A549 (cell line): ENCODE results near the gene SKAP1. TPM values are rescaled to one million over a fixed set of nuclear protein-coding genes. Genes with fewer than 3 reads are reported as not detected.
"Not testable (repeated sequence)": the region's sequence is repeated elsewhere in the genome, so short reads cannot be mapped to it uniquely, and the experiment has no call there.

ENCODE experiments used
- ATAC-seq, 2 experiments: fragments of 200-7000 bp in 1 of 2; fragments of >200 bp in 1 of 2; cut with Nextera tagmentation in 1 of 2; cut with Tn5 transposase in 1 of 2; 3 replicates each; pipeline versions ENCODE4 v1.8.0 to v1.9.1; 2018 to 2020; ENCODE audit warnings: mild to moderate bottlenecking in 1 of 2, moderate library complexity in 1 of 2
- CTCF ChIA-PET: fragments of 300-600 bp; sonication (Branson Sonifier 250); formaldehyde crosslinking; extraction: SDS; loops from one replicate; lab custom pipeline; 2021; ENCODE audit warnings: antibody characterized with exemption, inconsistent platforms; lab: Yijun Ruan, JAX
- POLR2A ChIA-PET: fragments of 350-600 bp; formaldehyde crosslinking; extraction: SDS; loops from one replicate; lab custom pipeline; 2021; ENCODE audit warnings: antibody characterized with exemption, inconsistent platforms; lab: Yijun Ruan, JAX
- DNase-seq, 2 experiments: peaks; one replicate each; pipeline versions ENCODE4 v3.0.0 to v3.0.0-alpha.2; 2011 to 2016; ENCODE audit warnings: low read depth in 1 of 2, low spot score in 1 of 2
- FAIRE-seq: peaks from 2 replicates; lab custom pipeline; 2011; peaks lifted over from hg19 to GRCh38; lab: Jason Lieb, UNC
- H3K27ac ChIP-seq, 2 experiments: fragments of >200 bp; sonication (Bioruptor Twin); formaldehyde crosslinking; 3 replicates each; pipeline ENCODE4 v1.5.1; 2016 to 2017
- H3K4me1 ChIP-seq: fragments of >200 bp; sonication (Bioruptor Twin); formaldehyde crosslinking; 3 replicates; pipeline ENCODE4 v1.6.1; 2016
- H3K4me2 ChIP-seq: fragments of >200 bp; sonication (Bioruptor Twin); formaldehyde crosslinking; 3 replicates; pipeline ENCODE4 v1.6.1; 2016
- H3K4me3 ChIP-seq: fragments of >200 bp; sonication (Bioruptor Twin); formaldehyde crosslinking; 3 replicates; pipeline ENCODE4 v1.5.1; 2016
- H3K9me3 ChIP-seq: fragments of >200 bp; sonication (Bioruptor Twin); formaldehyde crosslinking; 3 replicates; pipeline ENCODE4 v1.6.1; 2016
- ATOH8 ChIP-seq: fragments of 250-450 bp; sonication (Bioruptor Pico); IDR thresholded peaks from 2 replicates; pipeline ENCODE4 v1.5.0; 2020; ENCODE audit warnings: low read depth, mild to moderate bottlenecking, moderate library complexity
- CEBPB ChIP-seq, 2 experiments: fragments of >200 bp in 1 of 2; sonication (Bioruptor Twin) in 1 of 2; formaldehyde crosslinking in 1 of 2; IDR thresholded peaks; 2 replicates each; pipeline ENCODE4 v1.6.1; 2012 to 2016
- CHD2 ChIP-seq: fragments of 150-350 bp; IDR thresholded peaks from 2 replicates; pipeline ENCODE4 v1.6.1; 2014; ENCODE audit warnings: low read length; ENCODE audit not compliant: partially characterized antibody
- CHD4 ChIP-seq: fragments of 200-600 bp; sonication (generic); IDR thresholded peaks from 2 replicates; pipeline ENCODE4 v1.6.1; 2016; ENCODE audit warnings: antibody characterized with exemption, mild to moderate bottlenecking, borderline replicate concordance
- EHF ChIP-seq: fragments of 250-450 bp; sonication (Bioruptor Pico); IDR thresholded peaks from 2 replicates; pipeline ENCODE4 v1.5.0; 2020; ENCODE audit warnings: mild to moderate bottlenecking
- EHMT2 ChIP-seq: fragments of 200-600 bp; sonication (generic); IDR thresholded peaks from 2 replicates; pipeline ENCODE4 v1.6.1; 2016; ENCODE audit warnings: antibody characterized with exemption, low read depth, mild to moderate bottlenecking, moderate library complexity
- HEYL ChIP-seq: fragments of 250-450 bp; sonication (Bioruptor Pico); IDR thresholded peaks from 2 replicates; pipeline ENCODE4 v1.8.0; 2021; ENCODE audit warnings: mild to moderate bottlenecking, moderate library complexity
- HMGXB4 ChIP-seq: fragments of 250-450 bp; sonication (Bioruptor Pico); IDR thresholded peaks from 2 replicates; pipeline ENCODE4 v1.5.0; 2021; ENCODE audit warnings: mild to moderate bottlenecking, moderate library complexity, borderline replicate concordance
- HOXB5 ChIP-seq: fragments of 250-450 bp; sonication (Bioruptor Pico); IDR thresholded peaks from 2 replicates; pipeline ENCODE4 v1.5.0; 2020; ENCODE audit warnings: mild to moderate bottlenecking, moderate library complexity
- JUN ChIP-seq, 2 experiments: fragments of >200 bp; sonication (Bioruptor Twin); formaldehyde crosslinking; IDR thresholded peaks; 2 replicates in 1 of 2; 3 replicates in 1 of 2; pipeline ENCODE4 v1.6.1; 2016 to 2017
- MAX ChIP-seq: IDR thresholded peaks from 2 replicates; pipeline ENCODE4 v1.6.1; 2012
- MAZ ChIP-seq: fragments of 150-350 bp; IDR thresholded peaks from 2 replicates; pipeline ENCODE4 v1.6.1; 2014; ENCODE audit warnings: antibody characterized with exemption, low read depth, low read length, borderline replicate concordance
- NFE2L2 ChIP-seq: fragments of 150-350 bp; conservative IDR thresholded peaks from 2 replicates; pipeline ENCODE4 v1.6.1; 2014; ENCODE audit warnings: low read length
- NR3C1 ChIP-seq: fragments of >200 bp; sonication (Bioruptor Twin); formaldehyde crosslinking; IDR thresholded peaks from 3 replicates; pipeline ENCODE4 v1.6.1; 2017
- RARB ChIP-seq: fragments of 250-450 bp; sonication (Bioruptor Pico); IDR thresholded peaks from 2 replicates; pipeline ENCODE4 v1.8.0; 2021; ENCODE audit warnings: mild to moderate bottlenecking, moderate library complexity
- USF2 ChIP-seq: fragments of 450-650 bp; IDR thresholded peaks from 2 replicates; pipeline ENCODE4 v1.6.1; 2014; ENCODE audit warnings: antibody characterized with exemption
- ZFP36 ChIP-seq: fragments of 450-650 bp; IDR thresholded peaks from 2 replicates; pipeline ENCODE4 v1.6.1; 2014; ENCODE audit warnings: borderline replicate concordance; ENCODE audit not compliant: partially characterized antibody
- ZSCAN20 ChIP-seq: fragments of 250-450 bp; sonication (Bioruptor Pico); IDR thresholded peaks from 2 replicates; pipeline ENCODE4 v1.8.0; 2022; ENCODE audit warnings: mild to moderate bottlenecking, moderate library complexity
- WGBS: methylation state at CpG from one replicate; pipeline ENCODE4 v1.1.6; 2017; ENCODE audit errors: missing lambda C conversion rate; 5-methylcytosine and 5-hydroxymethylcytosine counted together
- polyA plus RNA-seq, 4 experiments: library from polyadenylated mRNA; depleted of rRNA in 3 of 4; stranded (reverse); fragments of >200 nt; fragmentation: RNase III in 1 of 4; extraction: RNeasy Plus Mini Kit Qiagen cat#74134 plus additional on column Dnase treatment in 1 of 4; gene quantifications; 2 replicates in 3 of 4; 3 replicates in 1 of 4; pipeline ENCODE4 v1.2.3, GENCODE V29; 2011 to 2017
- TF ChIP-seq, protein P1 (sequence below): IDR thresholded peaks from 2 replicates; pipeline ENCODE4 v1.6.1; 2012

The SKAP1 gene
- polyA plus RNA-seq, 2 of the 4 experiments (the other 2 are of a cell fraction) = 0.14 to 0.78 TPM

DNA sequence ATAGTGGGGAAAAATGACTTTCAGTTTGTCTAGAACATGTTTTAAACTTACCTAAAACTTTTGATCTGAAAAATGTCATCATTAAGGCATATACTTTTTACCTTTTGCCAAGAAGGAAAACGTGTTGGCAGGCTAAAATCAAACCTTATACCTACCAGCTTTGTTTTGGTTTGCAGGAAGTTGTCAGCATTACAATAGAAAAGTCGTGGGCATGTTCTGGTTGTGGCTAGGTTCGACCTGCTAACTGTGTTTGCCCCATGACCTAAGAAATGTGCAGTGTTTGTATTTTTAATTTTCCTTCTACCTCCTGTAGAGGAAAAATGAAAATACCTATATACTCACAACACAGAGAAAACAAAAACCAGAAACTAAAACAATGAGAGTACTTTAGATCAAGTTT is 13.0 kb downstream of the SKAP1 start:
- 15% methylated on average over 3 of the region's 3 CpGs for WGBS
- FAIRE-seq (no peak), DNase-seq (no peak), ATAC-seq (no peak)
- H3K4me1 ChIP-seq = no peaks in the 10 kb centered on the region
- H3K27ac ChIP-seq = no peak overlapping the region
- ChIA-PET CTCF (no interaction called here), POLR2A (no interaction called here)
- H3K9me3 ChIP-seq = no peaks in the 10 kb centered on the region
- TF ChIP-seq CEBPB (IDR thresholded peaks at IDR 0.05) (no peak), JUN (IDR thresholded peaks at IDR 0.05) (no peak)
- no peak overlapping the region for H3K4me2 ChIP-seq
- no peak overlapping the region for H3K4me3 ChIP-seq

DNA sequence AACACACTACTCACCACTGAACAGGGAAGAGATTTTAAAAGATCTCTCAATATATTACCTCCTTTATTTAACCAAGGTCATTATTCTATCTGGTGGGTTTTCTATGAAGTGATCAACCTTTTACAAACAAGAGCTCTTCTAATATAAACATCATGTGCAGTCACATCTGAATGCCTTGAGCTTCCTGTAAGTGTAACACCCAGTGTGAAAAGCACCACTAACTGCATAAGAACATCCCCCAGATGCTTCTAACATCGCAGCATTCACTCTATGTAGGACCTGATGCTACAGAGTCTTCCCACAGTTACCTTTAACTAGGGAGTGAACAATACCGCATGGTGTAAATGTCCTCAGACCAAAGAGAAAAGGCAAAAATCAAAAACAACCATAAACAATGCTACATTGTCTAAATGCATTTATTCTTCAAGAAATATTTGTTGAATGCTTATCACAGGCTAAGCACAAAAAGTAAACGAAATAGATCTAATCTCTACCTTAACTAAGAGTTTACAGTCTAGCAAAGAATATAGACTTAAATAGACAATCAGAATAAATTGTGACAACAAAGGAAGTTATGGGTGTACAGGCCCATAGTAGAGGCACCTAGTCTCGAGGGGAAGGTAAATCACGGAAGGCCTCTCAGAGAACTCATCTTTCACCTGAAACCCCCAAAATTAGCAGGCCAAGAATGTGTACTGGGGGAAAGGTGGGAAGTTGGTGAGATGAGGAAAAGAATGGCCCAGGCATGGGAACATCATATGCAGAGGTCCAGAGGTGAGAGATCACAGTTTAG is 16.2 kb downstream of the SKAP1 start:
- WGBS = 70% methylated on average over 5 of the region's 5 CpGs
- no peak for DNase-seq
- Histone ChIP-seq H3K4me2 (no peak overlapping the region), H3K9me3 (no peaks in the 10 kb centered on the region), H3K4me1 (no peaks in the 10 kb centered on the region), H3K27ac (no peak overlapping the region), H3K4me3 (no peak overlapping the region)
- no peak for FAIRE-seq
- ATAC-seq = no peak
- ChIA-PET POLR2A (no interaction called here), CTCF (interaction anchor here (0.7 to 1.5 kb wide), 4 partner anchors 20 to 79 kb away, joined by 3 read pairs; no protein-coding TSS in a partner anchor)
- TF ChIP-seq MAZ (no peak), HEYL (CRISPR knock-in tag) (no peak), JUN (IDR thresholded peaks at IDR 0.05) (no peak), NR3C1 (no peak), ZSCAN20 (no peak), RARB (CRISPR knock-in tag) (no peak), ATOH8 (CRISPR knock-in tag) (no peak), ZFP36 (no peak), USF2 (no peak), HMGXB4 (no peak), MAX (no peak), HOXB5 (CRISPR knock-in tag) (no peak), NFE2L2 (no peak), EHMT2 (no peak)
- TF ChIP-seq, protein P1, sequence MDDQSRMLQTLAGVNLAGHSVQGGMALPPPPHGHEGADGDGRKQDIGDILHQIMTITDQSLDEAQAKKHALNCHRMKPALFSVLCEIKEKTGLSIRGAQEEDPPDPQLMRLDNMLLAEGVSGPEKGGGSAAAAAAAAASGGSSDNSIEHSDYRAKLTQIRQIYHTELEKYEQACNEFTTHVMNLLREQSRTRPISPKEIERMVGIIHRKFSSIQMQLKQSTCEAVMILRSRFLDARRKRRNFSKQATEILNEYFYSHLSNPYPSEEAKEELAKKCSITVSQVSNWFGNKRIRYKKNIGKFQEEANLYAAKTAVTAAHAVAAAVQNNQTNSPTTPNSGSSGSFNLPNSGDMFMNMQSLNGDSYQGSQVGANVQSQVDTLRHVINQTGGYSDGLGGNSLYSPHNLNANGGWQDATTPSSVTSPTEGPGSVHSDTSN = no peak

GRCh38 chr17:48412841-48413240 is 17.2 kb downstream of the SKAP1 start:
- H3K27ac ChIP-seq = no peak overlapping the region
- H3K4me3 ChIP-seq = no peak overlapping the region
- no peaks in the 10 kb centered on the region for H3K4me1 ChIP-seq
- no peaks in the 10 kb centered on the region for H3K9me3 ChIP-seq
- FAIRE-seq (no peak), DNase-seq (no peak), ATAC-seq (no peak)
- ChIA-PET CTCF (interaction anchor here (1.1 to 1.5 kb wide), 2 partner anchors 19 to 80 kb away, joined by 3 read pairs; no protein-coding TSS in a partner anchor), POLR2A (interaction anchor here (0.5 to 0.7 kb wide), 2 partner anchors 9 to 196 kb away, joined by 3 to 7 read pairs; no protein-coding TSS in a partner anchor)
- TF ChIP-seq EHF (CRISPR knock-in tag) (no peak), CHD4 (no peak), CHD2 (no peak)
- no peak overlapping the region for H3K4me2 ChIP-seq
- 65% methylated on average over 1 of the region's 1 CpG for WGBS

DNA sequence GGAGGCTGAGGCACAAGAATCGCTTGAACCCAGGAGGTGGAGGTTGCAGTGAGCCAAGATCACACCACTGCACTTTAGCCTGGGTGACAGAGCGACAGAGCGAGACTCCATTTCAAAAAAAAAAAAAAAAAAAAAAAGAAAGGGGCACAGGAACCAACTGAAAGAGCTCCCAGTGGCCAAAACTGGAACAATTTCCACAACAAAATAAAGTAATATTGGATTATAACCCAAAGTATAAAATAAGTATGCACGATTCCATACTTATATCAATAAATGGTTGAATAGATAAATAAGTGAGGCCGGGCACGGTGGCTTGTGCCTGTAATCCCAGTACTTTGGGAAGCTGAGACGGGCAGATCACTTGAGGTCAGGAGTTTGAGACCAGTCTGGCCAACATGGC is 19.2 kb downstream of the SKAP1 start:
- ATAC-seq, H3K4me1 ChIP-seq, H3K4me3 ChIP-seq, H3K4me2 ChIP-seq, H3K27ac ChIP-seq, DNase-seq, POLR2A ChIA-PET, FAIRE-seq, H3K9me3 ChIP-seq: not testable (repeated sequence)
- 89% methylated on average over 7 of the region's 7 CpGs for WGBS
- CTCF ChIA-PET = interaction anchor here (1.3 kb wide), 1 partner anchor 46 kb away, joined by 4 read pairs; no protein-coding TSS in a partner anchor
